ENCODE measurements around the gene ZDHHC14. TPM values are rescaled to one million over a fixed set of nuclear protein-coding genes. Genes with fewer than 3 reads are reported as not detected.

The ZDHHC14 gene
- total and polyA plus RNA-seq, 4 donors: 4.3 to 18.3 (median 8.9) TPM

GRCh38 chr6:157490611-157491269 is 109.8 kb downstream of the ZDHHC14 start:
- H3K4me1 ChIP-seq (ENCODE audit: control insufficient read depth in 5 of 5, insufficient read depth in 5 of 5, low read length in 5 of 5): peaks cover 0 to 9% (median 0%) of the 10 kb centered on the region in 5 donors
- DNase-seq: no peak
- H3K9me3 ChIP-seq (ENCODE audit: control insufficient read depth in 4 of 4, insufficient read depth in 3 of 4, low read length in 3 of 4): no peaks in the 10 kb centered on the region
- no peak overlapping the region for H3K27ac ChIP-seq (ENCODE audit: low read depth in 1 of 2, low read length in 1 of 2)
- no peaks in the 10 kb centered on the region for H3K27me3 ChIP-seq (ENCODE audit: control insufficient read depth in 3 of 3, insufficient read depth in 3 of 3, low read length in 2 of 3)
- H3K9ac ChIP-seq (ENCODE audit: insufficient read depth in 1 of 2, low read length in 2 of 2): no peak overlapping the region
- no peak for ATAC-seq (ENCODE audit: insufficient read depth, low FRiP score)
- H3K4me3 ChIP-seq: no peak overlapping the region
- H3K36me3 ChIP-seq (ENCODE audit: control insufficient read depth in 4 of 4, insufficient read depth in 4 of 4, low read length in 4 of 4): no peaks in the 10 kb centered on the region
- 95% methylated on average over 16 of the region's 16 CpGs for WGBS, 2 donors
- TF ChIP-seq CTCF (IDR thresholded peaks at IDR 0.05; ENCODE audit: control extremely low read depth, extremely low read depth): no peak

DNA sequence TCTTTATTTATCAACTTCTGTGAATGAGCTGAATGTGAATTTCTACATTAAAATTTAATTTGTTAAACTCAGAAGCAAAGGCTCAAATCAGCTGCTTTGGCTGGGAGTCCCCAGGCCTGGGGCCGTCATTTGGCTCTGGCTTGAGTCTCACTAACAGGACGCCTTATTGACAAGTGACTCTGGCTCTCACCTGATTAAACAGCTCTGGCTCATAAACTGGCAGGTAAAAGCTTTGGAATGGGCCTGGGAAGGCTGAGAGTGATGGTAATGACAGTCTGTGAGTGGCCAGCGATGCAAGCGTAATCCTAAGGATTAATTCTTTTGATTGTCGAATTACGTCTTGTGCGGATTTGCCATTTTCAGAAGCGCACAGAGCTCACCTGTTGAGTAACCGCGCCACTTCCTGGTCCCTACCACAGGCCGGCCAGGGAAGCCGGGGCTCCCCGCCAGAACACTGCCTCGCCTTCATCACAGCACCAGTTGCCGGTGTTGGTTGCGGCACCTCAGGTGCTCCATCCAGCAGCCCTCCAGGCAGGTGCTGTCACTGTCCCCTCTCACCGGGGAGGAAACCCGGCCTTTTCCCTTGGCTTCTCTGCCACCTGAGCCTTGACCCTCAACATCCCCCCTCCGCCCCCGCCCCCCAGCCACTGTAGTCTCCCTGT is 110.7 kb downstream of the ZDHHC14 start:
- Histone ChIP-seq H3K36me3 (ENCODE audit: control insufficient read depth in 4 of 4, insufficient read depth in 4 of 4, low read length in 4 of 4) (no peaks in the 10 kb centered on the region), H3K4me3 (no peak overlapping the region), H3K27ac (ENCODE audit: low read depth in 1 of 2, low read length in 1 of 2) (no peak overlapping the region), H3K4me1 (ENCODE audit: control insufficient read depth in 5 of 5, insufficient read depth in 5 of 5, low read length in 5 of 5) (peaks cover 0 to 6% (median 0%) of the 10 kb centered on the region in 5 donors), H3K9me3 (ENCODE audit: control insufficient read depth in 4 of 4, insufficient read depth in 3 of 4, low read length in 3 of 4) (peaks cover 0 to 3% (median under 1%) of the 10 kb centered on the region in 4 donors), H3K9ac (ENCODE audit: insufficient read depth in 1 of 2, low read length in 2 of 2) (no peak overlapping the region), H3K27me3 (ENCODE audit: control insufficient read depth in 3 of 3, insufficient read depth in 3 of 3, low read length in 2 of 3) (no peaks in the 10 kb centered on the region)
- no peak for DNase-seq
- no peak for TF ChIP-seq CTCF (IDR thresholded peaks at IDR 0.05; ENCODE audit: control extremely low read depth, extremely low read depth)
- no peak for ATAC-seq (ENCODE audit: insufficient read depth, low FRiP score)
- WGBS, 2 donors: 87 to 89% methylated on average over 19 to 20 of the region's 20 CpGs

DNA sequence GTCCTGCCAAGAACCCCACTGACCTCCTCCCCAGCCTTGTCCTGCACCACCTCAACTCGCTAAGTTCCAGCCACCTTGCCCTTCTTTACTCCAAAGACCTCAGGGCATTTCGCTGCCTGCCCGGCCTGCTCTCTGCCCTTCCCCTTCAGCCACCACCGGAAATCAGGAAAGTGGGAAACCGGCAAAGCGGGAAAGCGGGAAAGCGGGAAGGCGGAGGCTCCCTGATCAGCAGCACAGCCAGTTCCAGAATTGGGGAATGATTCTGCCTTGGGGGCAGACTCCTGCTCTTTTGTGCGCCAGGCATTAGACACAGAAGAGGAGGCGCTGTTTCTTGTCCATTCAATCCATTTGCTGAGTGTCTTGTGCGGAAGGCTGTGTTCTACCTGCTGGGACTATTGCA is 111.3 kb downstream of the ZDHHC14 start:
- no peak overlapping the region for H3K4me3 ChIP-seq
- WGBS, 2 donors: 91 to 99% methylated on average over 12 of the region's 12 CpGs
- DNase-seq (no peak), ATAC-seq (ENCODE audit: insufficient read depth, low FRiP score) (no peak)
- no peaks in the 10 kb centered on the region for H3K27me3 ChIP-seq (ENCODE audit: control insufficient read depth in 3 of 3, insufficient read depth in 3 of 3, low read length in 2 of 3)
- no peak overlapping the region for H3K27ac ChIP-seq (ENCODE audit: low read depth in 1 of 2, low read length in 1 of 2)
- no peak for TF ChIP-seq CTCF (IDR thresholded peaks at IDR 0.05; ENCODE audit: control extremely low read depth, extremely low read depth)
- H3K4me1 ChIP-seq (ENCODE audit: control insufficient read depth in 5 of 5, insufficient read depth in 5 of 5, low read length in 5 of 5): peaks cover 0 to 6% (median 0%) of the 10 kb centered on the region in 5 donors
- H3K36me3 ChIP-seq (ENCODE audit: control insufficient read depth in 4 of 4, insufficient read depth in 4 of 4, low read length in 4 of 4): no peaks in the 10 kb centered on the region
- peaks cover 0 to 3% (median 1%) of the 10 kb centered on the region in 4 donors for H3K9me3 ChIP-seq (ENCODE audit: control insufficient read depth in 4 of 4, insufficient read depth in 3 of 4, low read length in 3 of 4)
- H3K9ac ChIP-seq (ENCODE audit: insufficient read depth in 1 of 2, low read length in 2 of 2): no peak overlapping the region

All from lung (tissue), 12 donors.